Vagina (tissue), 2 donors: Measurements from ENCODE around the gene ARL5B. TPM values are rescaled to one million over a fixed set of nuclear protein-coding genes. Genes with fewer than 3 reads are reported as not detected.
A peak's percentile ranks its signal among the peaks of the same experiment; 100 is the strongest.

Experiments
- DNase-seq, 2 donors: peaks; one replicate each; pipeline ENCODE4 v3.0.0-alpha.2; 2017; ENCODE audit errors: extremely low spot score in 2 of 2
- H3K27ac ChIP-seq: fragments of 200-600 bp; sonication (generic); one replicate; pipeline ENCODE4 v1.5.1; 2019
- H3K27me3 ChIP-seq: fragments of 200-600 bp; sonication (generic); one replicate; pipeline ENCODE4 v1.5.1; 2019
- H3K36me3 ChIP-seq, 2 donors: fragments of 200-600 bp; sonication (generic); one replicate each; pipeline ENCODE4 v1.5.1; 2017 to 2019
- H3K4me1 ChIP-seq: fragments of 200-600 bp; sonication (generic); one replicate; pipeline ENCODE4 v1.5.1; 2019
- H3K4me3 ChIP-seq, 2 donors: fragments of 200-600 bp; sonication (generic); 1 replicate in 1 of 2; 2 replicates in 1 of 2; pipeline ENCODE4 v1.5.1; 2016 to 2019
- H3K9me3 ChIP-seq: fragments of 200-600 bp; sonication (generic); one replicate; pipeline ENCODE4 v1.5.1; 2019
- CTCF ChIP-seq, 3 experiments: fragments of 450-650 bp in 2 of 3; fragments of 200-600 bp in 1 of 3; sonication (generic) in 1 of 3; IDR thresholded peaks; one replicate each; pipeline ENCODE4 v1.5.1; 2017 to 2019; ENCODE audit warnings: antibody characterized with exemption in 3 of 3, mild to moderate bottlenecking in 2 of 3, moderate library complexity in 2 of 3
- POLR2A ChIP-seq, 2 donors: fragments of 450-650 bp; IDR thresholded peaks; one replicate each; pipeline ENCODE4 v1.6.1; 2017; ENCODE audit warnings: antibody characterized with exemption in 2 of 2, mild to moderate bottlenecking in 2 of 2, moderate library complexity in 2 of 2
- POLR2AphosphoS5 ChIP-seq, 2 donors: sonication (generic); formaldehyde crosslinking; IDR thresholded peaks; one replicate each; pipeline ENCODE4 v1.9.0; 2017; ENCODE audit warnings: antibody characterized with exemption in 2 of 2, mild to moderate bottlenecking in 2 of 2, low read depth in 1 of 2; ENCODE audit not compliant: insufficient read depth in 1 of 2
- intact Hi-C: fragments of 100-400 bp; cut with DNase I; formaldehyde crosslinking; loops from one replicate; pipeline ENCODE4 v1.15.1; 2023
- total RNA-seq: library from RNA; depleted of rRNA; stranded (reverse); fragments of >200 nt; gene quantifications from one replicate; pipeline ENCODE4 v1.2.3, GENCODE V29; 2016

The ARL5B gene
- total RNA-seq, 1 donor from 2014 or later = 11.8 TPM

GRCh38 chr10:18647151-18647550 lies 12.1 kb upstream of the ARL5B start:
- Histone ChIP-seq H3K27ac (no peak overlapping the region), H3K9me3 (no peaks in the 10 kb centered on the region), H3K4me1 (peaks cover 20% of the 10 kb centered on the region), H3K27me3 (no peaks in the 10 kb centered on the region), H3K4me3 (no peak overlapping the region), H3K36me3 (peaks cover 0 to 4% of the 10 kb centered on the region in 2 donors)
- no peak for DNase-seq
- intact Hi-C loops = no loop called here
- TF ChIP-seq POLR2AphosphoS5 (IDR thresholded peaks at IDR 0.05; ENCODE audit: insufficient read depth in 1 of 2, low read depth in 1 of 2) (no peak), CTCF (IDR thresholded peaks at IDR 0.05) (no peak), POLR2A (IDR thresholded peaks at IDR 0.05) (no peak)

GRCh38 chr10:18647945-18648344 lies 11.3 kb upstream of the ARL5B start:
- H3K4me3 ChIP-seq = no peak overlapping the region
- no peaks in the 10 kb centered on the region for H3K27me3 ChIP-seq
- H3K27ac ChIP-seq = no peak overlapping the region
- TF ChIP-seq POLR2A (IDR thresholded peaks at IDR 0.05) = no peak
- peaks cover 0 to 4% of the 10 kb centered on the region in 2 donors for H3K36me3 ChIP-seq
- peaks cover 20% of the 10 kb centered on the region for H3K4me1 ChIP-seq
- DNase-seq = no peak
- H3K9me3 ChIP-seq = no peaks in the 10 kb centered on the region
- intact Hi-C loops = no loop called here

- TF ChIP-seq POLR2AphosphoS5 (IDR thresholded peaks at IDR 0.05; ENCODE audit: insufficient read depth in 1 of 2, low read depth in 1 of 2) (no peak), POLR2A (IDR thresholded peaks at IDR 0.05) (no peak), CTCF (IDR thresholded peaks at IDR 0.05) (no peak)
- DNase-seq = no peak
- Histone ChIP-seq H3K4me3 (no peak overlapping the region), H3K27ac (no peak overlapping the region), H3K4me1 (peaks cover 20% of the 10 kb centered on the region), H3K27me3 (no peaks in the 10 kb centered on the region), H3K9me3 (no peaks in the 10 kb centered on the region), H3K36me3 (peaks cover 0 to 4% of the 10 kb centered on the region in 2 donors)
- intact Hi-C loops = no loop called here
These were observed 9.8 kb upstream of the ARL5B start for GRCh38 chr10:18649364-18649959.

- Histone ChIP-seq H3K4me3 (peak overlapping the region; percentile 79 to 87), H3K27me3 (no peaks in the 10 kb centered on the region), H3K36me3 (peaks cover 0 to 4% of the 10 kb centered on the region in 2 donors), H3K27ac (peak overlapping the region; percentile 91), H3K4me1 (peaks cover 20% of the 10 kb centered on the region), H3K9me3 (no peaks in the 10 kb centered on the region)
- TF ChIP-seq POLR2AphosphoS5 (IDR thresholded peaks at IDR 0.05; ENCODE audit: insufficient read depth in 1 of 2, low read depth in 1 of 2) (no peak), CTCF (IDR thresholded peaks at IDR 0.05) (no peak), POLR2A (IDR thresholded peaks at IDR 0.05) (no peak)
- intact Hi-C loops = no loop called here
- DNase-seq = no peak
These were observed 8.7 kb upstream of the ARL5B start for GRCh38 chr10:18650404-18650997.

GRCh38 chr10:18651324-18652007 lies 7.8 kb upstream of the ARL5B start, which contains the start of gene NSUN6:
TSS of gene NSUN6 (minus strand) at chr10:18651587. CDS start at chr10:18651203, 384 bp downstream.
- Histone ChIP-seq H3K27ac (peak within 1 kb of the TSS; percentile 91), H3K9me3 (no peaks in the 10 kb centered on the region), H3K36me3 (peaks cover 0 to 4% of the 10 kb centered on the region in 2 donors), H3K4me3 (peak within 1 kb of the TSS; percentile 79 to 87), H3K4me1 (peaks cover 20% of the 10 kb centered on the region), H3K27me3 (no peaks in the 10 kb centered on the region)
- DNase-seq = peak in 1 of 2 donors; percentile 92
- intact Hi-C loops = no loop called here
- TF ChIP-seq POLR2A (IDR thresholded peaks at IDR 0.05) = peak in 1 of 2 donors; percentile 36
- no peak for TF ChIP-seq CTCF (IDR thresholded peaks at IDR 0.05)
- TF ChIP-seq POLR2AphosphoS5 (IDR thresholded peaks at IDR 0.05; ENCODE audit: insufficient read depth in 1 of 2, low read depth in 1 of 2) = peak; percentile 95
